H1 (cell line): ENCODE results near the gene FCMR.

Source experiments
- ATF3 ChIP-seq: IDR thresholded peaks from 2 replicates; pipeline ENCODE4 v1.6.1; 2011; ENCODE audit warnings: low read depth, mild to moderate bottlenecking, low read length; ENCODE audit not compliant: insufficient read depth
- EZH2 ChIP-seq: fragments of 200-600 bp; sonication (generic); IDR thresholded peaks from 2 replicates; pipeline ENCODE4 v1.7.1; 2012; ENCODE audit warnings: low read depth, mild to moderate bottlenecking, moderate library complexity, low read length, inconsistent platforms; ENCODE audit not compliant: severe bottlenecking
- GABPA ChIP-seq: IDR thresholded peaks from 2 replicates; pipeline ENCODE4 v1.6.1; 2011; ENCODE audit warnings: mild to moderate bottlenecking, low read length, moderate library complexity, borderline replicate concordance; ENCODE audit not compliant: insufficient read depth
- NRF1 ChIP-seq: IDR thresholded peaks from 2 replicates; pipeline ENCODE4 v1.6.1; 2011; ENCODE audit warnings: mild to moderate bottlenecking, low read depth, low read length, improper control_type of control experiment
- POLR2A ChIP-seq, 2 experiments: IDR thresholded peaks; 1 replicate in 1 of 2; 2 replicates in 1 of 2; pipeline ENCODE4 v1.6.1; 2011; ENCODE audit warnings: low read depth in 2 of 2, low read length in 2 of 2, mild to moderate bottlenecking in 2 of 2; ENCODE audit errors: control extremely low read depth in 1 of 2
- POLR2AphosphoS5 ChIP-seq: IDR thresholded peaks from 2 replicates; pipeline ENCODE4 v1.6.1; 2011; ENCODE audit warnings: low read depth, low read length
- SIX5 ChIP-seq: IDR thresholded peaks from 2 replicates; pipeline ENCODE4 v1.6.1; 2011; ENCODE audit warnings: mild to moderate bottlenecking, low read depth, low read length
- SRF ChIP-seq: IDR thresholded peaks from 2 replicates; pipeline ENCODE4 v1.6.1; 2011; ENCODE audit warnings: mild to moderate bottlenecking, low read depth, low read length, moderate library complexity
- SUZ12 ChIP-seq: fragments of 200-600 bp; sonication (generic); IDR thresholded peaks from 2 replicates; pipeline ENCODE4 v1.6.1; 2012; ENCODE audit warnings: mild to moderate bottlenecking, inconsistent platforms, low read length, moderate library complexity, mixed read lengths
- USF2 ChIP-seq: IDR thresholded peaks from 2 replicates; pipeline ENCODE4 v1.6.1; 2011; ENCODE audit warnings: low read length, improper control_type of control experiment
- TF ChIP-seq, protein P1 (sequence below), 3 experiments: IDR thresholded peaks; 1 replicate in 2 of 3; 2 replicates in 1 of 3; pipeline versions ENCODE4 v1.5.1 to v1.6.1; 2011; ENCODE audit warnings: low read length in 3 of 3, mild to moderate bottlenecking in 3 of 3, inconsistent platforms in 2 of 3, low read depth in 1 of 3, moderate library complexity in 1 of 3; ENCODE audit not compliant: insufficient read depth in 1 of 3; ENCODE audit errors: control extremely low read depth in 1 of 3

- no peak for TF ChIP-seq POLR2A (IDR thresholded peaks at IDR 0.05; ENCODE audit: control extremely low read depth in 1 of 2, low read depth in 2 of 2, low read length in 2 of 2)
- TF ChIP-seq, protein P1, sequence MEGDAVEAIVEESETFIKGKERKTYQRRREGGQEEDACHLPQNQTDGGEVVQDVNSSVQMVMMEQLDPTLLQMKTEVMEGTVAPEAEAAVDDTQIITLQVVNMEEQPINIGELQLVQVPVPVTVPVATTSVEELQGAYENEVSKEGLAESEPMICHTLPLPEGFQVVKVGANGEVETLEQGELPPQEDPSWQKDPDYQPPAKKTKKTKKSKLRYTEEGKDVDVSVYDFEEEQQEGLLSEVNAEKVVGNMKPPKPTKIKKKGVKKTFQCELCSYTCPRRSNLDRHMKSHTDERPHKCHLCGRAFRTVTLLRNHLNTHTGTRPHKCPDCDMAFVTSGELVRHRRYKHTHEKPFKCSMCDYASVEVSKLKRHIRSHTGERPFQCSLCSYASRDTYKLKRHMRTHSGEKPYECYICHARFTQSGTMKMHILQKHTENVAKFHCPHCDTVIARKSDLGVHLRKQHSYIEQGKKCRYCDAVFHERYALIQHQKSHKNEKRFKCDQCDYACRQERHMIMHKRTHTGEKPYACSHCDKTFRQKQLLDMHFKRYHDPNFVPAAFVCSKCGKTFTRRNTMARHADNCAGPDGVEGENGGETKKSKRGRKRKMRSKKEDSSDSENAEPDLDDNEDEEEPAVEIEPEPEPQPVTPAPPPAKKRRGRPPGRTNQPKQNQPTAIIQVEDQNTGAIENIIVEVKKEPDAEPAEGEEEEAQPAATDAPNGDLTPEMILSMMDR (IDR thresholded peaks at IDR 0.05; ENCODE audit: control extremely low read depth in 1 of 3, insufficient read depth in 1 of 3, low read depth in 1 of 3, low read length in 3 of 3): no peak
- TF ChIP-seq POLR2AphosphoS5: no peak
- TF ChIP-seq NRF1: no peak
- no peak for TF ChIP-seq USF2
- TF ChIP-seq SUZ12: no peak
- TF ChIP-seq EZH2: no peak
- TF ChIP-seq ATF3: no peak
- no peak for TF ChIP-seq SRF
- TF ChIP-seq GABPA: no peak
- TF ChIP-seq SIX5: no peak
Measured at GRCh38 chr1:206895837-206896242, 25.9 kb downstream of the FCMR start.
